ENCODE results near the gene FFAR2.
"Not testable (repeated sequence)": the region's sequence is repeated elsewhere in the genome, so short reads cannot be mapped to it uniquely, and the experiment has no call there.

The FFAR2 gene

DNA sequence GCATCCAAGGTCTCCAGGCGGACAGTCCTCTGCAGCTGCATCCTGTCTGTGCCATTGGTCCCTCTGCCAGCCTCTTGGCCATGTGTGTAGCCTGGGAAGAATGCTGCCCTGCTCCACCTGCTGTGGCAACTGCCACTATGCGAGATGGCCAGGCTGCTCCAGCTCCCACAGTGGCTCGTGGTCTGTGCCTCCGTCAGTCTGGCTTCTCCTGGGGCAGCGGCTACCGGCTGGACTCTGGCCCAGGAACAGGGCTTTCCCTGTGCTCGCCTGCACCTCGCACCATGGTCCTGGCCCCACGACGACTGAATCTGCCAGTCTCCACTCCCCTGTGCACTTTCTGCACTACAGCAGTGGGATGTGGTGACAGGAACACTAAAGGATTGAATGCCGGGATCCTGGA lies 26.7 kb upstream of the FFAR2 start:
- in situ Hi-C loops (cut with HindIII; ENCODE audit: low sequenced_read_pairs), result no loop called here
- H3K4me3 ChIP-seq (ENCODE audit: low read depth, low read length), result no peak overlapping the region
- DNase-seq (ENCODE audit: low read depth), result no peak
- TF ChIP-seq, protein P1, sequence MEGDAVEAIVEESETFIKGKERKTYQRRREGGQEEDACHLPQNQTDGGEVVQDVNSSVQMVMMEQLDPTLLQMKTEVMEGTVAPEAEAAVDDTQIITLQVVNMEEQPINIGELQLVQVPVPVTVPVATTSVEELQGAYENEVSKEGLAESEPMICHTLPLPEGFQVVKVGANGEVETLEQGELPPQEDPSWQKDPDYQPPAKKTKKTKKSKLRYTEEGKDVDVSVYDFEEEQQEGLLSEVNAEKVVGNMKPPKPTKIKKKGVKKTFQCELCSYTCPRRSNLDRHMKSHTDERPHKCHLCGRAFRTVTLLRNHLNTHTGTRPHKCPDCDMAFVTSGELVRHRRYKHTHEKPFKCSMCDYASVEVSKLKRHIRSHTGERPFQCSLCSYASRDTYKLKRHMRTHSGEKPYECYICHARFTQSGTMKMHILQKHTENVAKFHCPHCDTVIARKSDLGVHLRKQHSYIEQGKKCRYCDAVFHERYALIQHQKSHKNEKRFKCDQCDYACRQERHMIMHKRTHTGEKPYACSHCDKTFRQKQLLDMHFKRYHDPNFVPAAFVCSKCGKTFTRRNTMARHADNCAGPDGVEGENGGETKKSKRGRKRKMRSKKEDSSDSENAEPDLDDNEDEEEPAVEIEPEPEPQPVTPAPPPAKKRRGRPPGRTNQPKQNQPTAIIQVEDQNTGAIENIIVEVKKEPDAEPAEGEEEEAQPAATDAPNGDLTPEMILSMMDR (IDR thresholded peaks at IDR 0.05; ENCODE audit: low read depth, low read length, missing control alignments), result no peak

- H3K4me3 ChIP-seq (ENCODE audit: low read depth, low read length); DNase-seq (ENCODE audit: low read depth); in situ Hi-C loops (cut with HindIII; ENCODE audit: low sequenced_read_pairs): not testable (repeated sequence)
These were observed 24.7 kb upstream of the FFAR2 start for GRCh38 chr19:35423406-35423805.

GRCh38 chr19:35425682-35426081 lies 22.4 kb upstream of the FFAR2 start:
- no peak overlapping the region for H3K4me3 ChIP-seq (ENCODE audit: low read depth, low read length)
- no peak for DNase-seq (ENCODE audit: low read depth)
- TF ChIP-seq, protein P1 (IDR thresholded peaks at IDR 0.05; ENCODE audit: low read depth, low read length, missing control alignments), result no peak
- in situ Hi-C loops (cut with HindIII; ENCODE audit: low sequenced_read_pairs), result no loop called here

DNA sequence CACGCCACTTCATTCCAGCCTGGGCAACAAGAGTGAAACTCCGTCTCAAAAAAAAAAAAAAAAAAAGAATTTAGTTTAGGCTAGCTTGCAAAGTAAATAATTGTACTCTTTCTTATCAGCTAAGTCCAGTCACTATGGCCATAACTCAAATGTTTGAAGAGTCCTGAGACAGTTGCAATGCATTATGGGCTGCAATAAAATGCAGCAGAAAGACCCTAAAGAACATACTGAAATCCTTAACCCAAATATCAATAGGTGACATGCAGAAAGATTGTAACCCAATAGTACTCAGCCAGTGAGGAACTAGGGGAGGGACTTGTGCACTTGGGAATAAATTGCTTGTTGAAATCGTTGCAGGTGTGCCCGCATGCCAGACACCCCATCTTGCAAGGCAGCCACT lies 20.9 kb upstream of the FFAR2 start:
- TF ChIP-seq, protein P1 (IDR thresholded peaks at IDR 0.05; ENCODE audit: low read depth, low read length, missing control alignments), result no peak

GRCh38 chr19:35429698-35430408 lies 18.2 kb upstream of the FFAR2 start:
- no peak for DNase-seq (ENCODE audit: low read depth)

More for the DNA sequence above, 20.9 kb upstream of the FFAR2 start:
- DNase-seq (ENCODE audit: low read depth), result no peak
- H3K4me3 ChIP-seq (ENCODE audit: low read depth, low read length), result no peak overlapping the region
- in situ Hi-C loops (cut with HindIII; ENCODE audit: low sequenced_read_pairs), result no loop called here

GRCh38 chr19:35430409-35431144 lies 17.5 kb upstream of the FFAR2 start:
- no peak for DNase-seq (ENCODE audit: low read depth)
- TF ChIP-seq, protein P1 (IDR thresholded peaks at IDR 0.05; ENCODE audit: low read depth, low read length, missing control alignments), result no peak
- in situ Hi-C loops (cut with HindIII; ENCODE audit: low sequenced_read_pairs), result loop anchor here (5.0 kb wide), 2 partner anchors 57 to 78 kb away; no protein-coding TSS in a partner anchor
- no peak overlapping the region for H3K4me3 ChIP-seq (ENCODE audit: low read depth, low read length)

More at GRCh38 chr19:35429698-35430408, 18.2 kb upstream of the FFAR2 start:
- H3K4me3 ChIP-seq (ENCODE audit: low read depth, low read length), result no peak overlapping the region
- in situ Hi-C loops (cut with HindIII; ENCODE audit: low sequenced_read_pairs), result loop anchor here (5.0 kb wide), 2 partner anchors 57 to 78 kb away; no protein-coding TSS in a partner anchor
- TF ChIP-seq, protein P1 (IDR thresholded peaks at IDR 0.05; ENCODE audit: low read depth, low read length, missing control alignments), result no peak

Data from astrocyte of the cerebellum (primary cell).